ENCODE data around the gene GALNT7. TPM values are rescaled to one million over a fixed set of nuclear protein-coding genes. Genes with fewer than 3 reads are reported as not detected.

The GALNT7 gene
- total RNA-seq, 1 experiment from 2014 or later, result 13.8 TPM

- no peaks in the 10 kb centered on the region for H3K9me2 ChIP-seq (replicated peaks; ENCODE audit: low read length)
- no peaks in the 10 kb centered on the region for H3F3A ChIP-seq (ENCODE audit: low read length, unreplicated experiment)
- no peak overlapping the region for H3K9ac ChIP-seq (ENCODE audit: low read length)
- H3K36me3 ChIP-seq (ENCODE audit: low read depth, low read length), result no peaks in the 10 kb centered on the region
- no peaks in the 10 kb centered on the region for H3K27me3 ChIP-seq (ENCODE audit: low read length)
- H3K4me3 ChIP-seq (ENCODE audit: low read length), result no peak overlapping the region
- H3K9me3 ChIP-seq (ENCODE audit: low read length), result no peaks in the 10 kb centered on the region
- no peak for DNase-seq
- H4K20me1 ChIP-seq (ENCODE audit: low read length), result no peaks in the 10 kb centered on the region
- peaks cover 18% of the 10 kb centered on the region for H3K79me2 ChIP-seq (ENCODE audit: low read length)
- CTCF ChIA-PET, result no interaction called here
- BruUV-seq (replicated peaks), result no TSS peak
- H3K4me1 ChIP-seq (ENCODE audit: insufficient read depth, low read length), result no peaks in the 10 kb centered on the region
- POLR2A ChIA-PET (ENCODE audit: unreplicated experiment), result interaction anchor here (0.6 kb wide), 1 partner anchor 16 kb away, joined by 4 read pairs; no protein-coding TSS in a partner anchor
- H3K4me2 ChIP-seq (ENCODE audit: low read length), result no peak overlapping the region
- ATAC-seq, result no peak
- H3K27ac ChIP-seq (ENCODE audit: low read length), result no peak overlapping the region
- H2AFZ ChIP-seq (ENCODE audit: low read length), result no peak overlapping the region
- intact Hi-C loops (cut with micrococcal nuclease), result no loop called here
- TF ChIP-seq, protein P1, sequence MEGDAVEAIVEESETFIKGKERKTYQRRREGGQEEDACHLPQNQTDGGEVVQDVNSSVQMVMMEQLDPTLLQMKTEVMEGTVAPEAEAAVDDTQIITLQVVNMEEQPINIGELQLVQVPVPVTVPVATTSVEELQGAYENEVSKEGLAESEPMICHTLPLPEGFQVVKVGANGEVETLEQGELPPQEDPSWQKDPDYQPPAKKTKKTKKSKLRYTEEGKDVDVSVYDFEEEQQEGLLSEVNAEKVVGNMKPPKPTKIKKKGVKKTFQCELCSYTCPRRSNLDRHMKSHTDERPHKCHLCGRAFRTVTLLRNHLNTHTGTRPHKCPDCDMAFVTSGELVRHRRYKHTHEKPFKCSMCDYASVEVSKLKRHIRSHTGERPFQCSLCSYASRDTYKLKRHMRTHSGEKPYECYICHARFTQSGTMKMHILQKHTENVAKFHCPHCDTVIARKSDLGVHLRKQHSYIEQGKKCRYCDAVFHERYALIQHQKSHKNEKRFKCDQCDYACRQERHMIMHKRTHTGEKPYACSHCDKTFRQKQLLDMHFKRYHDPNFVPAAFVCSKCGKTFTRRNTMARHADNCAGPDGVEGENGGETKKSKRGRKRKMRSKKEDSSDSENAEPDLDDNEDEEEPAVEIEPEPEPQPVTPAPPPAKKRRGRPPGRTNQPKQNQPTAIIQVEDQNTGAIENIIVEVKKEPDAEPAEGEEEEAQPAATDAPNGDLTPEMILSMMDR (conservative IDR thresholded peaks at IDR 0.05; ENCODE audit: low read depth, low read length), result no peak
- TF ChIP-seq EZH2 (IDR thresholded peaks at IDR 0.05; ENCODE audit: low read length, unreplicated experiment) (no peak), EZH2phosphoT487 (IDR thresholded peaks at IDR 0.05; ENCODE audit: borderline replicate concordance, low read length) (no peak)
Measured at GRCh38 chr4:173202395-173202794, 33.8 kb downstream of the GALNT7 start.

- intact Hi-C loops (cut with micrococcal nuclease), result no loop called here
- CTCF ChIA-PET, result no interaction called here
- ATAC-seq, result no peak
Measured at GRCh38 chr4:173205656-173206055, 37.0 kb downstream of the GALNT7 start.

DNA sequence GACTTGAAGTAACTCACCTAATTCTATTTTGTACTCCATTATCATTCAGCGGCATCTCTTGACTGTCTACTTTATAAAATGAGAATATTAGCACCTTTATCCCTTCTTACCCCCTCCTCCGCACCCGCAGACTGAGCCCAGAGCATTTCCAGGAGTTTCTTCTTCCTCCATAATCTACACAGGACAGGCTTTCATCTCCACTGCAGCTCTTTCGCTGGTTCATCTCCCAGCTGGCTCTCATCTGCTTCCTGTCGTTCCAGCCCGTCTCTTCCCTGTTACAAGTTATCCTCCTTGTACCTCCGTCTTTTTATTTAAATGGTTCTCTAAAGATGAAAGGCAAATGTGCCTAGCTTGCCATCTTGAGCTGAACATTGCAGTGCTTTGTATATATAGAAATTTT is 39.8 kb downstream of the GALNT7 start:
- Histone ChIP-seq H3K9ac (ENCODE audit: low read length) (no peak overlapping the region), H3K4me1 (ENCODE audit: insufficient read depth, low read length) (peaks cover 40% of the 10 kb centered on the region), H2AFZ (ENCODE audit: low read length) (no peak overlapping the region), H3K4me3 (ENCODE audit: low read length) (no peak overlapping the region), H3K79me2 (ENCODE audit: low read length) (peaks cover 38% of the 10 kb centered on the region), H3K36me3 (ENCODE audit: low read depth, low read length) (no peaks in the 10 kb centered on the region), H3K9me2 (replicated peaks; ENCODE audit: low read length) (no peaks in the 10 kb centered on the region), H3K27me3 (ENCODE audit: low read length) (no peaks in the 10 kb centered on the region), H4K20me1 (ENCODE audit: low read length) (no peaks in the 10 kb centered on the region), H3K9me3 (ENCODE audit: low read length) (no peaks in the 10 kb centered on the region), H3F3A (ENCODE audit: low read length, unreplicated experiment) (no peaks in the 10 kb centered on the region), H3K27ac (ENCODE audit: low read length) (no peak overlapping the region), H3K4me2 (ENCODE audit: low read length) (no peak overlapping the region)
- intact Hi-C loops (cut with micrococcal nuclease), result no loop called here
- DNase-seq, result no peak
- TF ChIP-seq EZH2 (IDR thresholded peaks at IDR 0.05; ENCODE audit: low read length, unreplicated experiment), result no peak
- TF ChIP-seq, protein P1 (conservative IDR thresholded peaks at IDR 0.05; ENCODE audit: low read depth, low read length), result no peak
- TF ChIP-seq EZH2phosphoT487 (IDR thresholded peaks at IDR 0.05; ENCODE audit: borderline replicate concordance, low read length), result no peak
- POLR2A ChIA-PET (ENCODE audit: unreplicated experiment), result no interaction called here
- BruUV-seq (replicated peaks), result no TSS peak
- ATAC-seq, result no peak
- CTCF ChIA-PET, result no interaction called here

More at GRCh38 chr4:173205656-173206055, 37.0 kb downstream of the GALNT7 start:
- no peak overlapping the region for H3K9ac ChIP-seq (ENCODE audit: low read length)
- no TSS peak for BruUV-seq (replicated peaks)
- no peak overlapping the region for H3K4me3 ChIP-seq (ENCODE audit: low read length)
- no peaks in the 10 kb centered on the region for H4K20me1 ChIP-seq (ENCODE audit: low read length)
- no peak overlapping the region for H2AFZ ChIP-seq (ENCODE audit: low read length)
- DNase-seq, result no peak
- H3K4me1 ChIP-seq (ENCODE audit: insufficient read depth, low read length), result peaks cover 12% of the 10 kb centered on the region
- H3K79me2 ChIP-seq (ENCODE audit: low read length), result peaks cover 18% of the 10 kb centered on the region
- no peaks in the 10 kb centered on the region for H3K27me3 ChIP-seq (ENCODE audit: low read length)
- no peaks in the 10 kb centered on the region for H3K9me2 ChIP-seq (replicated peaks; ENCODE audit: low read length)
- no peaks in the 10 kb centered on the region for H3K9me3 ChIP-seq (ENCODE audit: low read length)
- no peaks in the 10 kb centered on the region for H3K36me3 ChIP-seq (ENCODE audit: low read depth, low read length)
- POLR2A ChIA-PET (ENCODE audit: unreplicated experiment), result no interaction called here
- H3K27ac ChIP-seq (ENCODE audit: low read length), result no peak overlapping the region
- no peak overlapping the region for H3K4me2 ChIP-seq (ENCODE audit: low read length)
- TF ChIP-seq, protein P1 (conservative IDR thresholded peaks at IDR 0.05; ENCODE audit: low read depth, low read length), result no peak
- no peak for TF ChIP-seq EZH2phosphoT487 (IDR thresholded peaks at IDR 0.05; ENCODE audit: borderline replicate concordance, low read length)
- TF ChIP-seq EZH2 (IDR thresholded peaks at IDR 0.05; ENCODE audit: low read length, unreplicated experiment), result no peak
- H3F3A ChIP-seq (ENCODE audit: low read length, unreplicated experiment), result no peaks in the 10 kb centered on the region

Measured in PC-3 (cell line).